A549 (cell line): ENCODE data around the gene AMN1. TPM values are rescaled to one million over a fixed set of nuclear protein-coding genes. Genes with fewer than 3 reads are reported as not detected.

Experiments used
- ATAC-seq, 2 experiments: fragments of 200-7000 bp in 1 of 2; fragments of >200 bp in 1 of 2; cut with Nextera tagmentation in 1 of 2; cut with Tn5 transposase in 1 of 2; 3 replicates each; pipeline versions ENCODE4 v1.8.0 to v1.9.1; 2018 to 2020; ENCODE audit warnings: mild to moderate bottlenecking in 1 of 2, moderate library complexity in 1 of 2
- CTCF ChIA-PET: fragments of 300-600 bp; sonication (Branson Sonifier 250); formaldehyde crosslinking; extraction: SDS; loops from one replicate; lab custom pipeline; 2021; ENCODE audit warnings: antibody characterized with exemption, inconsistent platforms; lab: Yijun Ruan, JAX
- POLR2A ChIA-PET: fragments of 350-600 bp; formaldehyde crosslinking; extraction: SDS; loops from one replicate; lab custom pipeline; 2021; ENCODE audit warnings: antibody characterized with exemption, inconsistent platforms; lab: Yijun Ruan, JAX
- DNase-seq, 2 experiments: peaks; one replicate each; pipeline versions ENCODE4 v3.0.0 to v3.0.0-alpha.2; 2011 to 2016; ENCODE audit warnings: low read depth in 1 of 2, low spot score in 1 of 2
- FAIRE-seq: peaks from 2 replicates; lab custom pipeline; 2011; peaks lifted over from hg19 to GRCh38; lab: Jason Lieb, UNC
- H3K27ac ChIP-seq, 2 experiments: fragments of >200 bp; sonication (Bioruptor Twin); formaldehyde crosslinking; 3 replicates each; pipeline ENCODE4 v1.5.1; 2016 to 2017
- H3K4me1 ChIP-seq: fragments of >200 bp; sonication (Bioruptor Twin); formaldehyde crosslinking; 3 replicates; pipeline ENCODE4 v1.6.1; 2016
- H3K4me2 ChIP-seq: fragments of >200 bp; sonication (Bioruptor Twin); formaldehyde crosslinking; 3 replicates; pipeline ENCODE4 v1.6.1; 2016
- H3K4me3 ChIP-seq: fragments of >200 bp; sonication (Bioruptor Twin); formaldehyde crosslinking; 3 replicates; pipeline ENCODE4 v1.5.1; 2016
- H3K9me3 ChIP-seq: fragments of >200 bp; sonication (Bioruptor Twin); formaldehyde crosslinking; 3 replicates; pipeline ENCODE4 v1.6.1; 2016
- CEBPB ChIP-seq, 2 experiments: fragments of >200 bp in 1 of 2; sonication (Bioruptor Twin) in 1 of 2; formaldehyde crosslinking in 1 of 2; IDR thresholded peaks; 2 replicates each; pipeline ENCODE4 v1.6.1; 2012 to 2016
- CHD2 ChIP-seq: fragments of 150-350 bp; IDR thresholded peaks from 2 replicates; pipeline ENCODE4 v1.6.1; 2014; ENCODE audit warnings: low read length; ENCODE audit not compliant: partially characterized antibody
- CTCF ChIP-seq: fragments of >200 bp; sonication (Bioruptor Twin); formaldehyde crosslinking; IDR thresholded peaks from 3 replicates; pipeline ENCODE4 v1.5.1; 2016
- EHF ChIP-seq: fragments of 250-450 bp; sonication (Bioruptor Pico); IDR thresholded peaks from 2 replicates; pipeline ENCODE4 v1.5.0; 2020; ENCODE audit warnings: mild to moderate bottlenecking
- ELK1 ChIP-seq: fragments of 150-350 bp; IDR thresholded peaks from 2 replicates; pipeline ENCODE4 v1.6.1; 2014; ENCODE audit warnings: low read depth, mild to moderate bottlenecking, low read length
- FOSL2 ChIP-seq, 2 experiments: fragments of 450-650 bp in 1 of 2; fragments of >200 bp in 1 of 2; sonication (Bioruptor Twin) in 1 of 2; formaldehyde crosslinking; IDR thresholded peaks; 2 replicates each; pipeline versions ENCODE4 v1.5.0 to v1.6.1; 2016 to 2020; ENCODE audit warnings: mild to moderate bottlenecking in 1 of 2, moderate library complexity in 1 of 2
- HES2 ChIP-seq: fragments of >200 bp; sonication (Bioruptor Twin); formaldehyde crosslinking; IDR thresholded peaks from 2 replicates; pipeline ENCODE4 v1.6.1; 2016
- HOXA7 ChIP-seq: fragments of 250-450 bp; sonication (Bioruptor Pico); IDR thresholded peaks from 2 replicates; pipeline ENCODE4 v1.5.0; 2020; ENCODE audit warnings: mild to moderate bottlenecking, moderate library complexity
- HOXB5 ChIP-seq: fragments of 250-450 bp; sonication (Bioruptor Pico); IDR thresholded peaks from 2 replicates; pipeline ENCODE4 v1.5.0; 2020; ENCODE audit warnings: mild to moderate bottlenecking, moderate library complexity
- JUNB ChIP-seq: fragments of >200 bp; sonication (Bioruptor Twin); formaldehyde crosslinking; IDR thresholded peaks from 2 replicates; pipeline ENCODE4 v1.6.1; 2016
- MAFK ChIP-seq: fragments of 450-650 bp; IDR thresholded peaks from 2 replicates; pipeline ENCODE4 v1.6.1; 2014; ENCODE audit not compliant: partially characterized antibody
- MAX ChIP-seq: IDR thresholded peaks from 2 replicates; pipeline ENCODE4 v1.6.1; 2012
- NPAS2 ChIP-seq: fragments of 250-450 bp; sonication (Bioruptor Pico); IDR thresholded peaks from 2 replicates; pipeline ENCODE4 v1.8.0; 2022; ENCODE audit warnings: mild to moderate bottlenecking, moderate library complexity, borderline replicate concordance
- NR3C1 ChIP-seq: fragments of >200 bp; sonication (Bioruptor Twin); formaldehyde crosslinking; IDR thresholded peaks from 3 replicates; pipeline ENCODE4 v1.6.1; 2017
- POLR2AphosphoS2 ChIP-seq: conservative IDR thresholded peaks from 2 replicates; pipeline ENCODE4 v1.6.1; 2012; ENCODE audit warnings: low read length, improper control_type of control experiment, inconsistent platforms
- RAD21 ChIP-seq, 2 experiments: fragments of >200 bp in 1 of 2; sonication (Bioruptor Twin) in 1 of 2; formaldehyde crosslinking in 1 of 2; IDR thresholded peaks in 1 of 2; conservative IDR thresholded peaks in 1 of 2; 2 replicates in 1 of 2; 3 replicates in 1 of 2; pipeline ENCODE4 v1.6.1; 2012 to 2018; ENCODE audit warnings: inconsistent platforms in 1 of 2
- RARB ChIP-seq: fragments of 250-450 bp; sonication (Bioruptor Pico); IDR thresholded peaks from 2 replicates; pipeline ENCODE4 v1.8.0; 2021; ENCODE audit warnings: mild to moderate bottlenecking, moderate library complexity
- RCOR1 ChIP-seq: fragments of 150-350 bp; IDR thresholded peaks from 2 replicates; pipeline ENCODE4 v1.6.1; 2014; ENCODE audit warnings: antibody characterized with exemption, low read length, low read depth
- SMC3 ChIP-seq: fragments of >200 bp; sonication (Bioruptor Twin); formaldehyde crosslinking; IDR thresholded peaks from 3 replicates; pipeline ENCODE4 v1.6.1; 2018; ENCODE audit warnings: inconsistent platforms
- WGBS: methylation state at CpG from one replicate; pipeline ENCODE4 v1.1.6; 2017; ENCODE audit errors: missing lambda C conversion rate; 5-methylcytosine and 5-hydroxymethylcytosine counted together
- polyA plus RNA-seq, 4 experiments: library from polyadenylated mRNA; depleted of rRNA in 3 of 4; stranded (reverse); fragments of >200 nt; fragmentation: RNase III in 1 of 4; extraction: RNeasy Plus Mini Kit Qiagen cat#74134 plus additional on column Dnase treatment in 1 of 4; gene quantifications; 2 replicates in 3 of 4; 3 replicates in 1 of 4; pipeline ENCODE4 v1.2.3, GENCODE V29; 2011 to 2017
- TF ChIP-seq, protein P1 (sequence below): fragments of >200 bp; sonication (Bioruptor Twin); formaldehyde crosslinking; IDR thresholded peaks from 3 replicates; pipeline ENCODE4 v1.6.1; 2016
- TF ChIP-seq, protein P2 (sequence below): IDR thresholded peaks from 2 replicates; pipeline ENCODE4 v1.6.1; 2012

The AMN1 gene
- polyA plus RNA-seq, 2 of the 4 experiments (the other 2 are of a cell fraction), result 18.5 to 53.3 TPM

DNA sequence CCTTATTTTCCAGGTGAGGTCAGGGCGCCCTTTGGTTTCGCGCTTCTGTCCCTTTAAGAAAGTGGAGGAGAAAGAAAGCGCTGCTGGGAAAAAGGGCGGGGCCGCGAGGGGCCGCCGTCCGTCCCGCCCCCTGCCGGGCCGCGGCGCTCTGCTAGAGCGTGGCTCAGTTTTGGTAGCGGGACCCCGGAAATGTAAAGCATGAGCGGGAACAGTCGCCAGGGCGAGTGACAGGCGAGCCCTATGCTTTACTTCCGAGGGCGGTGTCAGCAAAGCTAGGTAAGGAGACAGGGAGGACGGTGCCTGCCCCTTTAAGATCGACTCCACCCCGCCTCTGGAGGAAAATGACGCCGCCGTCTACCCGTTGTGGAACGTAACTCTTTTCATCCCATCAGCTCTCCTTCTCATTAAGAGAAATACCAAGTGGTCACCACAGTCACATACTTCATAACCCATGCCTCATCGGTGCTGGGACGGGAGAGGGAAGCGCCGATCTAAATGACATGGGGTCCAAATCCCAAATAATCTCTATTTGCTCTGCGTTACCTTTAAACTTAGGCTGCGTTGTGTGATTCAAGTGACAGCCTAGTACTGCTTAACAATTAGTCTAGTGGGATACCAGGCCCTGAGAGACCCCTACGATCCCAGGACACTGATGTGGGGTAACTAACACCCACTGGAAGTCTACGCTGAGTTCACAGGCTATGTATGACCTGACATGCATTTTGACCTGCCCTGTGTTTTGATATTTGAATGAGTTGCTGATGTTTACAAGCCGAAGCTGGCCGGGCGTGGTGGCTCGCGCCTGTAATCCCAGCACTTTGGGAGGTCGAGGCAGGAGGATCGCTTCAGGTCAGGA is 69.5 kb downstream of the AMN1 start, which contains the start of gene ETFBKMT (continued):
- no peak for TF ChIP-seq CTCF
- TF ChIP-seq, protein P1, sequence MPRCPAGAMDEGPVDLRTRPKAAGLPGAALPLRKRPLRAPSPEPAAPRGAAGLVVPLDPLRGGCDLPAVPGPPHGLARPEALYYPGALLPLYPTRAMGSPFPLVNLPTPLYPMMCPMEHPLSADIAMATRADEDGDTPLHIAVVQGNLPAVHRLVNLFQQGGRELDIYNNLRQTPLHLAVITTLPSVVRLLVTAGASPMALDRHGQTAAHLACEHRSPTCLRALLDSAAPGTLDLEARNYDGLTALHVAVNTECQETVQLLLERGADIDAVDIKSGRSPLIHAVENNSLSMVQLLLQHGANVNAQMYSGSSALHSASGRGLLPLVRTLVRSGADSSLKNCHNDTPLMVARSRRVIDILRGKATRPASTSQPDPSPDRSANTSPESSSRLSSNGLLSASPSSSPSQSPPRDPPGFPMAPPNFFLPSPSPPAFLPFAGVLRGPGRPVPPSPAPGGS, result 0 out of 3 replicates have a peak, but pooled peaks have one; percentile 36
- no peak for TF ChIP-seq ELK1
- no peak for TF ChIP-seq JUNB
- no peak for TF ChIP-seq HOXA7 (CRISPR knock-in tag)
- no peak for TF ChIP-seq RARB (CRISPR knock-in tag)
- no peak for TF ChIP-seq NR3C1
- TF ChIP-seq HES2, result no peak
- TF ChIP-seq, protein P2, sequence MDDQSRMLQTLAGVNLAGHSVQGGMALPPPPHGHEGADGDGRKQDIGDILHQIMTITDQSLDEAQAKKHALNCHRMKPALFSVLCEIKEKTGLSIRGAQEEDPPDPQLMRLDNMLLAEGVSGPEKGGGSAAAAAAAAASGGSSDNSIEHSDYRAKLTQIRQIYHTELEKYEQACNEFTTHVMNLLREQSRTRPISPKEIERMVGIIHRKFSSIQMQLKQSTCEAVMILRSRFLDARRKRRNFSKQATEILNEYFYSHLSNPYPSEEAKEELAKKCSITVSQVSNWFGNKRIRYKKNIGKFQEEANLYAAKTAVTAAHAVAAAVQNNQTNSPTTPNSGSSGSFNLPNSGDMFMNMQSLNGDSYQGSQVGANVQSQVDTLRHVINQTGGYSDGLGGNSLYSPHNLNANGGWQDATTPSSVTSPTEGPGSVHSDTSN, result no peak
- TF ChIP-seq NPAS2 (CRISPR knock-in tag), result no peak
- TF ChIP-seq SMC3, result peak; percentile 20; the same call in 2 of the 3 replicates
- 0 out of 2 replicates have a peak, but pooled peaks have one; percentile 23 for TF ChIP-seq HOXB5 (CRISPR knock-in tag)
- TF ChIP-seq RAD21 (conservative IDR thresholded peaks at IDR 0.05 in 1 of 2, IDR thresholded peaks at IDR 0.05 in 1 of 2), result peak in 1 of 2 experiments; percentile 14; a peak in 1 of 5 replicates
- TF ChIP-seq CEBPB (IDR thresholded peaks at IDR 0.05), result 0 out of 4 replicates have a peak, but pooled peaks of 1 of the 2 experiments have one; percentile 2
- TF ChIP-seq MAFK, result peak; percentile 68
- no peak for TF ChIP-seq FOSL2 (IDR thresholded peaks at IDR 0.05)
- TF ChIP-seq FOSL2 (CRISPR knock-in tag; IDR thresholded peaks at IDR 0.05), result no peak
- no peak for TF ChIP-seq EHF (CRISPR knock-in tag)
- peak; percentile 81 for TF ChIP-seq MAX

- WGBS, result 21% methylated on average over 11 of the region's 11 CpGs
Measured at GRCh38 chr12:31658471-31659086, 70.2 kb downstream of the AMN1 start.

More at GRCh38 chr12:31658471-31659086, 70.2 kb downstream of the AMN1 start:
- H3K4me2 ChIP-seq, result peak overlapping the region; percentile 76
- H3K27ac ChIP-seq, result peak overlapping the region; percentile 81 to 87
- FAIRE-seq, result no peak
- CTCF ChIA-PET, result interaction anchor here (0.9 to 2.0 kb wide), 4 partner anchors 12 to 647 kb away, joined by 3 to 7 read pairs (median 4); no protein-coding TSS in a partner anchor
- no peaks in the 10 kb centered on the region for H3K9me3 ChIP-seq
- no peak for DNase-seq
- ATAC-seq, result peak; percentile 22 to 38; a peak in 5 of 6 replicates
- H3K4me3 ChIP-seq, result peak overlapping the region; percentile 62
- peaks cover 8% of the 10 kb centered on the region; the same call in 2 of the 3 replicates for H3K4me1 ChIP-seq
- POLR2A ChIA-PET, result interaction anchor here (1.0 to 1.7 kb wide), 4 partner anchors 70 to 546 kb away, joined by 3 to 11 read pairs (median 6); partner anchors contain the start of genes AMN1 and RESF1
- no peak for TF ChIP-seq HOXA7 (CRISPR knock-in tag)
- no peak for TF ChIP-seq POLR2AphosphoS2
- TF ChIP-seq, protein P2, result no peak
- TF ChIP-seq HOXB5 (CRISPR knock-in tag), result no peak
- no peak for TF ChIP-seq CHD2
- no peak for TF ChIP-seq RCOR1
